CD4-positive, alpha-beta T cell treated with Interleukin-2 at 100 ng/mL for 4 hours (primary cell): ENCODE results near the gene MRPL53.
A peak's percentile ranks its signal among the peaks of the same experiment; 100 is the strongest.
"Not testable (repeated sequence)": the region's sequence is repeated elsewhere in the genome, so short reads cannot be mapped to it uniquely, and the experiment has no call there.

ENCODE experiments used
- DNase-seq: peaks from one replicate; pipeline ENCODE4 v3.0.0-alpha.2; 2020; ENCODE audit warnings: low spot score

MRPL53 gene

GRCh38 chr2:74502720-74503505, 30.4 kb upstream of the MRPL53 start:
- DNase-seq, result peak; percentile 55

- no peak for DNase-seq
Observed at GRCh38 chr2:74502147-74502719, 29.8 kb upstream of the MRPL53 start.

GRCh38 chr2:74501335-74502071, 29.0 kb upstream of the MRPL53 start:
- no peak for DNase-seq

GRCh38 chr2:74500578-74500946, 28.1 kb upstream of the MRPL53 start:
- no peak for DNase-seq

- DNase-seq, result no peak
Observed at GRCh38 chr2:74499940-74500577, 27.6 kb upstream of the MRPL53 start.

- no peak for DNase-seq
Observed at GRCh38 chr2:74499267-74499939, 26.9 kb upstream of the MRPL53 start, which contains the start of gene LBX2. Gene LBX2, minus strand, starts transcription at chr2:74499603. Its CDS starts 66 bp downstream, at chr2:74499537.

- peak; percentile 43 for DNase-seq
Observed at GRCh38 chr2:74498500-74499266, 26.2 kb upstream of the MRPL53 start.

GRCh38 chr2:74497777-74498499, 25.5 kb upstream of the MRPL53 start:
- peak; percentile 28 for DNase-seq

- DNase-seq, result no peak
Observed at GRCh38 chr2:74496997-74497776, 24.7 kb upstream of the MRPL53 start.

- DNase-seq, result no peak
Observed at GRCh38 chr2:74495440-74495839, 23.0 kb upstream of the MRPL53 start.

- DNase-seq, result no peak
Observed at GRCh38 chr2:74493546-74493945, 21.1 kb upstream of the MRPL53 start.

GRCh38 chr2:74491648-74492544, 19.4 kb upstream of the MRPL53 start:
- DNase-seq, result no peak

- DNase-seq, result no peak
Observed at GRCh38 chr2:74489906-74490305, 17.4 kb upstream of the MRPL53 start.

- DNase-seq, result no peak
Observed at GRCh38 chr2:74488643-74489481, 16.4 kb upstream of the MRPL53 start.

- no peak for DNase-seq
Observed at GRCh38 chr2:74486141-74486540, 13.7 kb upstream of the MRPL53 start.

- not testable (repeated sequence) for DNase-seq
Observed at GRCh38 chr2:74483675-74484164, 11.2 kb upstream of the MRPL53 start.
